ENCODE data around the gene SOX3.

DNA sequence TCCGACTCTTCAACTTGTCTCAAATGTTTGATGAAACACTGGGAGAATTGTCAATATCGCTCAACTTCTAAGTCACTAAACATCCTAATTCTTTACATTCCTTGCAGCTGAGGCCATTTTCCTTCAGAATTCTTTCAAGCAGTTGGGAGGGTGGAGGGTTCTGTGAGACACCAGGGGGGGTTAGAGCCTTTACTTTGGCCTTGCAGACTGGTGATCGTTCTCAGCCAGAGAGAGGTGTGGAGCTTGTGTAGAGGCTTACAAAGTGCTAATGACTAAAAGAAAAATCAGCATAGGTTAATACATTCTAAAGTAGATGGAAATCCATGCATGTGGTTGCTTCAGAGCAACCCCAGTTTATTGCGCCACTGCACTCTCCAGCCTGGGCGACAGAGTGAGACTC, 21.3 kb upstream of the SOX3 start:
- TF ChIP-seq, protein P1, sequence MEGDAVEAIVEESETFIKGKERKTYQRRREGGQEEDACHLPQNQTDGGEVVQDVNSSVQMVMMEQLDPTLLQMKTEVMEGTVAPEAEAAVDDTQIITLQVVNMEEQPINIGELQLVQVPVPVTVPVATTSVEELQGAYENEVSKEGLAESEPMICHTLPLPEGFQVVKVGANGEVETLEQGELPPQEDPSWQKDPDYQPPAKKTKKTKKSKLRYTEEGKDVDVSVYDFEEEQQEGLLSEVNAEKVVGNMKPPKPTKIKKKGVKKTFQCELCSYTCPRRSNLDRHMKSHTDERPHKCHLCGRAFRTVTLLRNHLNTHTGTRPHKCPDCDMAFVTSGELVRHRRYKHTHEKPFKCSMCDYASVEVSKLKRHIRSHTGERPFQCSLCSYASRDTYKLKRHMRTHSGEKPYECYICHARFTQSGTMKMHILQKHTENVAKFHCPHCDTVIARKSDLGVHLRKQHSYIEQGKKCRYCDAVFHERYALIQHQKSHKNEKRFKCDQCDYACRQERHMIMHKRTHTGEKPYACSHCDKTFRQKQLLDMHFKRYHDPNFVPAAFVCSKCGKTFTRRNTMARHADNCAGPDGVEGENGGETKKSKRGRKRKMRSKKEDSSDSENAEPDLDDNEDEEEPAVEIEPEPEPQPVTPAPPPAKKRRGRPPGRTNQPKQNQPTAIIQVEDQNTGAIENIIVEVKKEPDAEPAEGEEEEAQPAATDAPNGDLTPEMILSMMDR (IDR thresholded peaks at IDR 0.05): no peak
- TF ChIP-seq POLR2A (IDR thresholded peaks at IDR 0.05): no peak

Measured in thyroid gland (tissue), 4 donors.